Activated B cell treated with CpG ODN at 0.5 μM for 24 hours (primary cell): Measurements from ENCODE around the gene TRIM31. TPM values are rescaled to one million over a fixed set of nuclear protein-coding genes. Genes with fewer than 3 reads are reported as not detected.

Source experiments
- ATAC-seq: fragments of 200-7000 bp; cut with Tn5 transposase; one replicate; pipeline ENCODE4 v1.10.0; 2021; ENCODE audit warnings: low read depth, mild to moderate bottlenecking, moderate library complexity
- CTCF ChIA-PET: fragments of 350-600 bp; sonication (Branson Sonifier 250); formaldehyde crosslinking; loops from one replicate; lab custom pipeline; 2021; ENCODE audit warnings: antibody characterized with exemption; lab: Charles Lee
- POLR2A ChIA-PET: fragments of 350-600 bp; sonication (Branson Sonifier 250); formaldehyde crosslinking; loops from one replicate; lab custom pipeline; 2021; ENCODE audit warnings: antibody characterized with exemption; lab: Charles Lee
- DNase-seq: peaks from one replicate; pipeline ENCODE4 v3.0.0; 2022
- H3K27ac Mint-ChIP-seq: one replicate; pipeline ENCODE4 v1.8.0; 2020; ENCODE audit warnings: mixed read lengths
- H3K27me3 Mint-ChIP-seq: one replicate; pipeline ENCODE4 v1.8.0; 2021; ENCODE audit warnings: mixed read lengths
- H3K36me3 Mint-ChIP-seq: one replicate; pipeline ENCODE4 v1.8.0; 2021; ENCODE audit warnings: low read depth, mixed read lengths
- H3K4me1 Mint-ChIP-seq: one replicate; pipeline ENCODE4 v1.8.0; 2021; ENCODE audit warnings: mixed read lengths
- H3K4me3 Mint-ChIP-seq: one replicate; pipeline ENCODE4 v1.8.0; 2020; ENCODE audit warnings: mild to moderate bottlenecking, mixed read lengths
- H3K9me3 Mint-ChIP-seq: one replicate; pipeline ENCODE4 v1.8.0; 2020; ENCODE audit warnings: mixed read lengths
- CTCF ChIP-seq: fragments of 200-600 bp; IDR thresholded peaks from one replicate; pipeline ENCODE4 v1.8.0; 2022; ENCODE audit warnings: antibody characterized with exemption, mild to moderate bottlenecking
- intact Hi-C: fragments of 100-400 bp; cut with micrococcal nuclease; formaldehyde crosslinking; loops from one replicate; pipeline ENCODE4 v1.15.1; 2024
- total RNA-seq: library from RNA; stranded (reverse); gene quantifications from 2 replicates; pipeline ENCODE4 v1.2.3, GENCODE V29; 2022

TRIM31 gene
- total RNA-seq, 1 donor from 2014 or later, result not detected

GRCh38 chr6:30152016-30152673, 39.3 kb upstream of the TRIM31 start:
- ATAC-seq (no peak), DNase-seq (no peak)
- no peaks in the 10 kb centered on the region for H3K36me3 Mint-ChIP-seq
- H3K4me1 Mint-ChIP-seq, result no peaks in the 10 kb centered on the region
- H3K9me3 Mint-ChIP-seq, result no peaks in the 10 kb centered on the region
- CTCF ChIA-PET, result interaction anchor here (1.2 kb wide), 1 partner anchor 21 kb away, joined by 5 read pairs; no protein-coding TSS in a partner anchor
- POLR2A ChIA-PET, result no interaction called here
- H3K27me3 Mint-ChIP-seq, result peaks cover 44% of the 10 kb centered on the region
- H3K27ac Mint-ChIP-seq, result no peak overlapping the region
- TF ChIP-seq CTCF, result no peak
- intact Hi-C loops, result no loop called here
- no peak overlapping the region for H3K4me3 Mint-ChIP-seq

GRCh38 chr6:30151580-30151979, 38.7 kb upstream of the TRIM31 start:
- H3K4me3 Mint-ChIP-seq, result no peak overlapping the region
- CTCF ChIA-PET, result interaction anchor here (1.2 kb wide), 1 partner anchor 20 kb away, joined by 5 read pairs; no protein-coding TSS in a partner anchor
- intact Hi-C loops, result no loop called here
- H3K9me3 Mint-ChIP-seq, result no peaks in the 10 kb centered on the region
- peaks cover 44% of the 10 kb centered on the region for H3K27me3 Mint-ChIP-seq
- DNase-seq, result no peak
- no peaks in the 10 kb centered on the region for H3K36me3 Mint-ChIP-seq
- no peak overlapping the region for H3K27ac Mint-ChIP-seq
- H3K4me1 Mint-ChIP-seq, result no peaks in the 10 kb centered on the region
- POLR2A ChIA-PET, result no interaction called here
- no peak for ATAC-seq
- TF ChIP-seq CTCF, result no peak

GRCh38 chr6:30150671-30151395, 37.9 kb upstream of the TRIM31 start:
- no peak for TF ChIP-seq CTCF
- no peak for DNase-seq
- Mint-ChIP-seq H3K27ac (no peak overlapping the region), H3K4me3 (no peak overlapping the region), H3K36me3 (no peaks in the 10 kb centered on the region), H3K4me1 (no peaks in the 10 kb centered on the region), H3K27me3 (peaks cover 42% of the 10 kb centered on the region), H3K9me3 (no peaks in the 10 kb centered on the region)
- no peak for ATAC-seq
- ChIA-PET CTCF (interaction anchor here (1.2 kb wide), 1 partner anchor 20 kb away, joined by 5 read pairs; no protein-coding TSS in a partner anchor), POLR2A (no interaction called here)
- intact Hi-C loops, result no loop called here

- no peak for DNase-seq
- POLR2A ChIA-PET, result interaction anchor here (0.6 kb wide), 1 partner anchor 595 kb away, joined by 7 read pairs; no protein-coding TSS in a partner anchor
- Mint-ChIP-seq H3K27me3 (peaks cover 46% of the 10 kb centered on the region), H3K4me1 (no peaks in the 10 kb centered on the region), H3K4me3 (no peak overlapping the region), H3K27ac (no peak overlapping the region), H3K9me3 (no peaks in the 10 kb centered on the region), H3K36me3 (no peaks in the 10 kb centered on the region)
- intact Hi-C loops, result no loop called here
- TF ChIP-seq CTCF, result no peak
- CTCF ChIA-PET, result no interaction called here
- ATAC-seq, result no peak
Observed at GRCh38 chr6:30149858-30150550, 37.1 kb upstream of the TRIM31 start.

GRCh38 chr6:30149234-30149633, 36.3 kb upstream of the TRIM31 start:
- POLR2A ChIA-PET, result no interaction called here

More at GRCh38 chr6:30149234-30149633, 36.3 kb upstream of the TRIM31 start:
- H3K27ac Mint-ChIP-seq, result no peak overlapping the region
- peaks cover 46% of the 10 kb centered on the region for H3K27me3 Mint-ChIP-seq
- intact Hi-C loops, result no loop called here
- TF ChIP-seq CTCF, result no peak
- DNase-seq (no peak), ATAC-seq (no peak)
- H3K9me3 Mint-ChIP-seq, result no peaks in the 10 kb centered on the region
- CTCF ChIA-PET, result no interaction called here
- H3K36me3 Mint-ChIP-seq, result no peaks in the 10 kb centered on the region
- H3K4me3 Mint-ChIP-seq, result no peak overlapping the region
- H3K4me1 Mint-ChIP-seq, result no peaks in the 10 kb centered on the region
